ENCODE results near the gene CD9. TPM values are rescaled to one million over a fixed set of nuclear protein-coding genes. Genes with fewer than 3 reads are reported as not detected.

Gene CD9
- total RNA-seq, 1 donor from 2014 or later: 120 TPM

GRCh38 chr12:6234214-6234613 is 34.0 kb downstream of the CD9 start:
- Mint-ChIP-seq H3K36me3 (peaks cover 37% of the 10 kb centered on the region), H3K27ac (peak overlapping the region; percentile 87), H3K4me1 (ENCODE audit: unreplicated experiment) (peaks cover 51% of the 10 kb centered on the region), H3K9me3 (no peaks in the 10 kb centered on the region), H3K27me3 (peaks cover 3% of the 10 kb centered on the region), H3K4me3 (peak overlapping the region; percentile 4)
- no peak for DNase-seq (ENCODE audit: extremely low spot score, unreplicated experiment)
- TF ChIP-seq CTCF (conservative IDR thresholded peaks at IDR 0.05): no peak

- peaks cover 43% of the 10 kb centered on the region for H3K36me3 Mint-ChIP-seq
These were observed 34.7 kb downstream of the CD9 start for GRCh38 chr12:6234906-6235305.

GRCh38 chr12:6235499-6235898 is 35.3 kb downstream of the CD9 start:
- H3K27ac Mint-ChIP-seq: peak overlapping the region; percentile 87
- TF ChIP-seq CTCF (conservative IDR thresholded peaks at IDR 0.05): no peak
- H3K36me3 Mint-ChIP-seq: peaks cover 43% of the 10 kb centered on the region

More at GRCh38 chr12:6234906-6235305, 34.7 kb downstream of the CD9 start:
- TF ChIP-seq CTCF (conservative IDR thresholded peaks at IDR 0.05): no peak
- H3K4me1 Mint-ChIP-seq (ENCODE audit: unreplicated experiment): peaks cover 47% of the 10 kb centered on the region
- H3K4me3 Mint-ChIP-seq: peak overlapping the region; percentile 62
- H3K27ac Mint-ChIP-seq: peak overlapping the region; percentile 87
- no peaks in the 10 kb centered on the region for H3K9me3 Mint-ChIP-seq
- no peak for DNase-seq (ENCODE audit: extremely low spot score, unreplicated experiment)
- H3K27me3 Mint-ChIP-seq: peaks cover 3% of the 10 kb centered on the region

GRCh38 chr12:6235906-6236640 is 35.9 kb downstream of the CD9 start:
- peaks cover 43% of the 10 kb centered on the region for H3K36me3 Mint-ChIP-seq
- H3K9me3 Mint-ChIP-seq: no peaks in the 10 kb centered on the region
- peak overlapping the region; percentile 87 for H3K27ac Mint-ChIP-seq

More at GRCh38 chr12:6235499-6235898, 35.3 kb downstream of the CD9 start:
- peak overlapping the region; percentile 62 for H3K4me3 Mint-ChIP-seq
- peaks cover 3% of the 10 kb centered on the region for H3K27me3 Mint-ChIP-seq
- no peak for DNase-seq (ENCODE audit: extremely low spot score, unreplicated experiment)
- no peaks in the 10 kb centered on the region for H3K9me3 Mint-ChIP-seq
- H3K4me1 Mint-ChIP-seq (ENCODE audit: unreplicated experiment): peaks cover 41% of the 10 kb centered on the region

GRCh38 chr12:6236641-6236940 is 36.4 kb downstream of the CD9 start:
- H3K9me3 Mint-ChIP-seq: no peaks in the 10 kb centered on the region
- peaks cover 34% of the 10 kb centered on the region for H3K4me1 Mint-ChIP-seq (ENCODE audit: unreplicated experiment)
- H3K27ac Mint-ChIP-seq: no peak overlapping the region
- no peak overlapping the region for H3K4me3 Mint-ChIP-seq
- no peak for DNase-seq (ENCODE audit: extremely low spot score, unreplicated experiment)
- no peak for TF ChIP-seq CTCF (conservative IDR thresholded peaks at IDR 0.05)
- H3K36me3 Mint-ChIP-seq: peaks cover 43% of the 10 kb centered on the region
- peaks cover 3% of the 10 kb centered on the region for H3K27me3 Mint-ChIP-seq

More at GRCh38 chr12:6235906-6236640, 35.9 kb downstream of the CD9 start:
- Mint-ChIP-seq H3K4me1 (ENCODE audit: unreplicated experiment) (peaks cover 36% of the 10 kb centered on the region), H3K4me3 (peak overlapping the region; percentile 62), H3K27me3 (peaks cover 3% of the 10 kb centered on the region)
- no peak for DNase-seq (ENCODE audit: extremely low spot score, unreplicated experiment)
- TF ChIP-seq CTCF (conservative IDR thresholded peaks at IDR 0.05): no peak

Data from type B pancreatic cell (in vitro differentiated cells).